Uterus (tissue), 2 donors: Measurements from ENCODE around the gene COL9A3.

Source experiments
- CTCF ChIP-seq, 4 experiments: fragments of 200-600 bp in 2 of 4; fragments of 450-650 bp in 2 of 4; sonication (generic) in 2 of 4; IDR thresholded peaks; one replicate each; pipeline ENCODE4 v1.5.1; 2016 to 2019; ENCODE audit warnings: antibody characterized with exemption in 4 of 4, mild to moderate bottlenecking in 2 of 4, moderate library complexity in 1 of 4
- POLR2A ChIP-seq, 2 donors: fragments of 450-650 bp; IDR thresholded peaks; one replicate each; pipeline ENCODE4 v1.6.1; 2016; ENCODE audit warnings: antibody characterized with exemption in 2 of 2, mild to moderate bottlenecking in 1 of 2, moderate library complexity in 1 of 2

- TF ChIP-seq CTCF (IDR thresholded peaks at IDR 0.05) (no peak), POLR2A (IDR thresholded peaks at IDR 0.05) (no peak)
Measured at GRCh38 chr20:62889871-62890270, 73.0 kb downstream of the COL9A3 start.
